Measurements from ENCODE around the gene MGAT4A. TPM values are rescaled to one million over a fixed set of nuclear protein-coding genes. Genes with fewer than 3 reads are reported as not detected.

Gene MGAT4A
- total RNA-seq, 1 donor from 2014 or later = 12.2 TPM

- H3K4me3 Mint-ChIP-seq = no peak overlapping the region
- no peak overlapping the region for H3K27ac Mint-ChIP-seq (ENCODE audit: unreplicated experiment)
- peaks cover under 1% of the 10 kb centered on the region for H3K27me3 Mint-ChIP-seq (ENCODE audit: low read depth)
- H3K4me1 Mint-ChIP-seq = peaks cover 6% of the 10 kb centered on the region
- H3K36me3 Mint-ChIP-seq (ENCODE audit: low read depth) = peaks cover 17% of the 10 kb centered on the region
- no peak for TF ChIP-seq CTCF (conservative IDR thresholded peaks at IDR 0.05)
- peaks cover 3% of the 10 kb centered on the region for H3K9me3 Mint-ChIP-seq
- DNase-seq (ENCODE audit: low read depth, low spot score) = no peak
Measured at GRCh38 chr2:98717621-98718020, 13.3 kb downstream of the MGAT4A start.

- Mint-ChIP-seq H3K27ac (ENCODE audit: unreplicated experiment) (no peak overlapping the region), H3K9me3 (peaks cover 3% of the 10 kb centered on the region), H3K36me3 (ENCODE audit: low read depth) (peaks cover 12% of the 10 kb centered on the region), H3K27me3 (ENCODE audit: low read depth) (peaks cover 8% of the 10 kb centered on the region), H3K4me1 (peaks cover 6% of the 10 kb centered on the region), H3K4me3 (no peak overlapping the region)
- DNase-seq (ENCODE audit: low read depth, low spot score) = no peak
- no peak for TF ChIP-seq CTCF (conservative IDR thresholded peaks at IDR 0.05)
Measured at GRCh38 chr2:98716786-98717185, 14.1 kb downstream of the MGAT4A start.

GRCh38 chr2:98715812-98716451 lies 15.0 kb downstream of the MGAT4A start:
- Mint-ChIP-seq H3K27me3 (ENCODE audit: low read depth) (peaks cover 8% of the 10 kb centered on the region), H3K4me3 (no peak overlapping the region), H3K36me3 (ENCODE audit: low read depth) (peaks cover 12% of the 10 kb centered on the region), H3K27ac (ENCODE audit: unreplicated experiment) (no peak overlapping the region), H3K4me1 (peaks cover 6% of the 10 kb centered on the region), H3K9me3 (peaks cover 3% of the 10 kb centered on the region)
- DNase-seq (ENCODE audit: low read depth, low spot score) = no peak
- no peak for TF ChIP-seq CTCF (conservative IDR thresholded peaks at IDR 0.05)

- H3K36me3 Mint-ChIP-seq (ENCODE audit: low read depth) = no peaks in the 10 kb centered on the region
- no peak for TF ChIP-seq CTCF (conservative IDR thresholded peaks at IDR 0.05)
- no peak for DNase-seq (ENCODE audit: low read depth, low spot score)
- H3K4me3 Mint-ChIP-seq = no peak overlapping the region
- H3K4me1 Mint-ChIP-seq = no peaks in the 10 kb centered on the region
- H3K27me3 Mint-ChIP-seq (ENCODE audit: low read depth) = peaks cover 8% of the 10 kb centered on the region
- no peak overlapping the region for H3K27ac Mint-ChIP-seq (ENCODE audit: unreplicated experiment)
- H3K9me3 Mint-ChIP-seq = no peaks in the 10 kb centered on the region
Measured at GRCh38 chr2:98713332-98714015, 17.5 kb downstream of the MGAT4A start.

- H3K27me3 Mint-ChIP-seq (ENCODE audit: low read depth) = peaks cover 8% of the 10 kb centered on the region
- TF ChIP-seq CTCF (conservative IDR thresholded peaks at IDR 0.05) = no peak
- no peak for DNase-seq (ENCODE audit: low read depth, low spot score)
- H3K36me3 Mint-ChIP-seq (ENCODE audit: low read depth) = no peaks in the 10 kb centered on the region
- H3K27ac Mint-ChIP-seq (ENCODE audit: unreplicated experiment) = no peak overlapping the region
- no peaks in the 10 kb centered on the region for H3K4me1 Mint-ChIP-seq
- H3K4me3 Mint-ChIP-seq = no peak overlapping the region
- H3K9me3 Mint-ChIP-seq = no peaks in the 10 kb centered on the region
Measured at GRCh38 chr2:98712145-98712544, 18.8 kb downstream of the MGAT4A start.
